Urinary bladder (tissue), 4 donors: Measurements from ENCODE around the gene RALGPS1. TPM values are rescaled to one million over a fixed set of nuclear protein-coding genes. Genes with fewer than 3 reads are reported as not detected.
"Not testable (repeated sequence)": the region's sequence is repeated elsewhere in the genome, so short reads cannot be mapped to it uniquely, and the experiment has no call there.

ENCODE experiments used
- DNase-seq: peaks from one replicate; pipeline ENCODE4 v3.0.0-alpha.2; 2015; ENCODE audit errors: extremely low spot score
- H3K27ac ChIP-seq: one replicate; pipeline ENCODE4 v1.5.1; 2013; ENCODE audit warnings: low read depth, mild to moderate bottlenecking, moderate library complexity
- H3K36me3 ChIP-seq: one replicate; pipeline ENCODE4 v1.6.1; 2013; ENCODE audit warnings: mild to moderate bottlenecking, moderate library complexity; ENCODE audit not compliant: insufficient read depth
- H3K4me1 ChIP-seq: one replicate; pipeline ENCODE4 v1.6.1; 2013; ENCODE audit warnings: mild to moderate bottlenecking, moderate library complexity; ENCODE audit not compliant: insufficient read depth
- H3K4me3 ChIP-seq: one replicate; pipeline ENCODE4 v1.5.1; 2013; ENCODE audit warnings: low read depth, low read length
- WGBS: extraction: QIAGEN DNeasy Blood & Tissue Kit; methylation state at CpG from one replicate; pipeline ENCODE4 v1.1.7; 2013; 5-methylcytosine and 5-hydroxymethylcytosine counted together
- polyA plus RNA-seq: library from polyadenylated mRNA; stranded (reverse); fragments of 200-250 nt; gene quantifications from one replicate; pipeline ENCODE4 v1.2.3, GENCODE V29; 2013
- total RNA-seq: library from RNA; depleted of rRNA; stranded (reverse); fragments of >200 nt; gene quantifications from one replicate; pipeline ENCODE4 v1.2.3, GENCODE V29; 2014
- donor health status: healthy with polysubstance abuse.
- donor health status: healthy.

The RALGPS1 gene
- total and polyA plus RNA-seq, 2 donors, result 8.9 to 21.8 TPM

DNA sequence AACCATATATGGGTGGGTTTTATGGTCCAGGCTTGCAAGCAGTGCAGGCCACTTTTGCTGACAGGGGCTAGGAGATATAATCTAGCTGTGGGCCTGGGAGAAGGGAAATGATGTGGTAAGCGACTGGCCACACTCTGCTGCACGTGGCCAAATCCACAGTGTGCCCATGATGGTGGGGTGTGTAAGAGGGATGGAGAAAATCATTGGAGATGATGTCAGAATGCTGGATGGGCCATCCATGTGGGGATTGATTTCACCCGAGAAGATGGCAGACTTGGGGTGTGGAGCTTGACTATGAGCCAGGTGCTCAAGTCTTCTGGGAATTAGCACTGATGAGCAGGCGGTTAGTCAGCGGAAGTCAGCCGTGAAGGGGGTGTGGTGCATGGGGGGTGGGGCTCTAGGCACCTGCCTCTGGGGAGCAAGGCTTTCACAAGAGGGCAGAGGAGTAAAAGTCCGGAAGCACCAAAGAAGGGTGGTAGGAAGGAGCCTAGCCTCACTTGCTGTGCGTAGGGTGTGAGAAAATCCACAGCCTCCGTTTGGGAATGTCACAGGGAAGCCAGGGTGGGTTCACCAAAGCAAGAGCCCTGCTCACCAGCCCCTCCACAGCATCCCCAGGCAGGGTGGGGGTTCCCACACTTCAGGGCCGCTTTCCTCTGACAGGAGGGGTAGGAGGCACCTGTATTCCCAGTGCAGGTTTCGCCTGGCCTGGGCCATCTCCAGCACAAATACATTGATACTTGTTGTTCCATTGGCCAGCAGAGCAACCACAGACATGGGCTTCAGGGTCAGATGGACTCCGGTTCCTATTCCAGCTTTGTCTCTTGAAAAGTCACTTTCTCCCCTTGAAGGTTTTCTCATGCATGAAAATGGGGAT lies 252.3 kb downstream of the RALGPS1 start:
- no peaks in the 10 kb centered on the region for H3K4me1 ChIP-seq
- WGBS, result 89% methylated on average over 12 of the region's 12 CpGs
- DNase-seq, result no peak
- no peak overlapping the region for H3K4me3 ChIP-seq
- no peaks in the 10 kb centered on the region for H3K36me3 ChIP-seq
- no peak overlapping the region for H3K27ac ChIP-seq

DNA sequence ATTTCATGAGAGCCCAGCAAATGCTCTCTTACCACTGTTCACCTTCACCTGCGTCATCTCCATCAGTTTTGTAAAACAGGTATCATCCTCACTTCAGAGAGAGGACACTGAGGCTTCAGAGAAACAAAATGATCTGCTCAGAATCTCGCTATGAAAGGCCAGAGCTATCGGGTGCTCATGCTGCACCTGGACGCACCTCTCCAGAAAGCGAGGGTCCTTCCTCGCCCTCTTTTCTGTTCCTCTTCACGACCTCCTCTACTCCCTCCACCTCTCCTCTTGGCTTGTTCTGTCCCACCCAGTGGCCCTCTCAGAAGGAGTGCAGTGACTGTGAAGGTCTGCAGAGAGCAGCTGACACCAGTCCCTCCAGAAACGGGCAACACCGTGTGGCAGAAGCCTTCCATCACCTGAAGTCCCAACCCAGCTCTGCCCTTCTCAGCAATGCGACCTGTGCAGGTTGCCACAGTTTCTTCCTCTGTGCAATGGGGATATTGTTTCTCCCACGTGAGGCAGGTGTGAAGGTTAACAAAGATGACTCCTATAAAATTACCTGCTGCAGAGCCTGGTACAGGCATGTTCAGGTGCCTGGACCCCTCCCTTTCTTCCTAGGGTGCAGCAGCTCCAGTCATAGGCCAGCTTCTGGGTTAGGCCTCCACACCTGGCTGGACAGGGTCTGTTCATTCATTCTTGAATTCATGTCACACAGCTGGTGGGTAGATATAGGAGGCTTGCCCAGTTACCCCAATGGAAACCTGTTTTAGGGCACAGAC lies 253.2 kb downstream of the RALGPS1 start:
- no peak for DNase-seq
- no peaks in the 10 kb centered on the region for H3K36me3 ChIP-seq
- H3K27ac ChIP-seq, result no peak overlapping the region
- H3K4me3 ChIP-seq, result no peak overlapping the region
- WGBS, result 96% methylated on average over 11 of the region's 11 CpGs
- H3K4me1 ChIP-seq, result no peaks in the 10 kb centered on the region

DNA sequence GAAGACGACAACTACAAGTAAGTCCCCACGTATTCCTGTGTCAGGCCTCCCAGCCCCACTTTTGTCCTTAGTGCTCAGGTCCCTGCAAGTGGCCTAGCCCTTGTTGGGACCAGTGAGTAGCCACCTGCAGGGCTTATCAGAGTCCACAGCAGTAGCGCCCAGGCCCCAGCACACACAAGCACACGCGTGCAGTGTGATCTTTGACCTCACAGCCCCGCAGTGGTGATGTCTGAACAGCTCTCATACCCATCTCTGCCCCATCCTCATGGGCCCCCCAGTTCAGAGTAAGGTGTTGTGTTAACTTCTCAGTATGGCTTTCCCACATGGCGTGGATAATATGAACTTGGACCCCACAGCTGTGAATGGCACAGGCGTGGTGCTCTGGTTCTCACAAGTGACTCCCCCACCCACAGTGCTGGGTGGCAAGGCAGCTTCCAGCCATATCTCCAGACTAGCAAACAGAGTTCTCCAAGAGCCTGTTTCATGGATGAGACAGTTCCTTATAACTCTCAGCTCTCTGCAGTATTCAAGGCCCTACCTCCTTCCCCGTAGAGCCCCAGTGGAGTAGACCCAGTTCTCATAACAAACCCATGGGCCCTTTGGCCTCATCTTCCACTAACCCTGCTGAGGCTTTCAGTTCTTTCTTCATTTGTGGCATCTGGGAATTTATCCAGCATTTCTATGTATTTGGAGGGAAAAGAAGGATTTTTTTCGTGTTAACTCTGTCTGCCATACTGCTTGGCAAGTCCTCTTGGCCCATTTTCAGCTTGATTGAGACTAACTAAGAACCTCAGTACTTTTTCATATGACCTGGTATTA lies 254.4 kb downstream of the RALGPS1 start:
- Histone ChIP-seq H3K4me3 (no peak overlapping the region), H3K4me1 (no peaks in the 10 kb centered on the region), H3K36me3 (no peaks in the 10 kb centered on the region), H3K27ac (no peak overlapping the region)
- no peak for DNase-seq
- WGBS, result 90% methylated on average over 10 of the region's 10 CpGs

DNA sequence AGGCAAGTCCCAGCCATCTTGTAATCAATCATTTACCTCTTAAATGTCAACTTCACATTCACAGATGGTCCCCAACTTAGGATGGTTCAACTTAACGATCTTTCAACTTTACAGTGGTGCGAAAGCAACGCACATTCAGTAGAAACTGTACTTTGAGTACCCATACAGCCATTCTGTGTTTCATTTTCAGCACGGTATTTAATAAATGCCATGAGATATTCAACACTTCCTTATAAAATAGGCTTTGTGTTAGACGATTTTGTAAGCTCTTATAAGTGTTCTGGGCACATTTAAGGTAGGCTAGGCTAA lies 254.9 kb downstream of the RALGPS1 start:
- Histone ChIP-seq H3K4me1 (no peaks in the 10 kb centered on the region), H3K4me3 (no peak overlapping the region), H3K36me3 (no peaks in the 10 kb centered on the region), H3K27ac (no peak overlapping the region)
- WGBS, result 55% methylated on average over 5 of the region's 5 CpGs
- DNase-seq, result no peak

DNA sequence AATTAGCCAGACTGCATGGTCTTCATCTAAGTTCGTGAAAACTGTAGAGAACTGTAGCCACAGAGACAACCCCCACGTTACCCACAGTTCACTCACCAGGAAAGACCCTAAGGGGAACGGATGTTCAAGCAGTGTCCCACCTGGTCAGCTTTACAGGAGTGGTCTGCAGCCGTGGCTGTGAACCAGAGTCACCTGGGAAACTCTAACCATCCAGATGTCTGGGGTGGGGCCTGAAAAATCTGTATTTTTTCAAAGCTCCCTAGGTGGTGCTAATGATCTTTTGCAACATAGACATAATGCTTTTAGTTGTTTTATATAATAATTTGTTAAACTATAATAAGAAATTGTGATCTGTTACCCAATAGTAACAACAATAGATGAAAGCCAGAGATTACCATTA lies 255.5 kb downstream of the RALGPS1 start:
- Histone ChIP-seq H3K4me3 (no peak overlapping the region), H3K36me3 (no peaks in the 10 kb centered on the region), H3K27ac (no peak overlapping the region), H3K4me1 (no peaks in the 10 kb centered on the region)
- no peak for DNase-seq
- WGBS, result 83% methylated on average over 4 of the region's 4 CpGs

DNA sequence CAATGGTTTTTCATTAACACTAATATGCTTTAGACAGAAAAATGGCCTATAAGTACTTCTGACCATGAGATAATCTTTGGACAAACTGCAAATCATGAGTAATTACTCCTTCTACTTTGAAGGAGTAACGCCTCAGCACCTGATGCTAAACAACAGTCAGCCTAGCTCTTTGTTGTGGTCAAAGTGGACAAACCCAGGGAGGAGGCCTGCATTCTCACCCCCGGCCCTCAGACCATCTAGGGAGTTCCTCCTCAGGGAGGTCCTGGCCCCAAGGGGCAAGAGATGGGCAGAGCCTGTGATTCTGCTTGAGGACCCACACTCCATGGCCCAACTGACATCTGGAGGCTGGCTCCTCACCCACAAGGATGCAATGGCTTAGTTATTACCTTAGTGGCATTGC lies 256.1 kb downstream of the RALGPS1 start:
- Histone ChIP-seq H3K36me3 (no peaks in the 10 kb centered on the region), H3K4me1 (no peaks in the 10 kb centered on the region), H3K27ac (no peak overlapping the region), H3K4me3 (no peak overlapping the region)
- 92% methylated on average over 2 of the region's 2 CpGs for WGBS
- DNase-seq, result no peak

DNA sequence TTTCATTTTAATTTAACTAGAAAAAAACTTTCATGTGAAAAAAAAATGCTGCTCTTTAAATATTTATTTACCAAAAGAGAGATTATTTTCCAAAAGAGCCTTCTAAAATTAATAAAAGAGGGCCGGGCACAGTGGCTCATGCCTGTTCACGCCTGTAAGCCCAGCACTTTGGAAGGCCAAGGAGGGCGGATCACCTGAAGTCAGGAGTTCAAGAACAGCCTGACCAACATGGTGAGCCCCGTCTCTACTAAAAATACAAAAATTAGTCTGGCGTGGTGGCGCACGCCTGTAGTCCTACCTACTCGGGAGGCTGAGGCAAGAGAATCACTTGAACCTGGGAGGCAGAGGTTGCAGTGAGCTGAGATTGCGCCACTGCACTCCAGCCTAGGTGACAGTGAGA lies 256.8 kb downstream of the RALGPS1 start:
- not testable (repeated sequence) for H3K4me3 ChIP-seq, H3K27ac ChIP-seq, DNase-seq, H3K4me1 ChIP-seq, H3K36me3 ChIP-seq
- WGBS, result 98% methylated on average over 9 of the region's 9 CpGs

DNA sequence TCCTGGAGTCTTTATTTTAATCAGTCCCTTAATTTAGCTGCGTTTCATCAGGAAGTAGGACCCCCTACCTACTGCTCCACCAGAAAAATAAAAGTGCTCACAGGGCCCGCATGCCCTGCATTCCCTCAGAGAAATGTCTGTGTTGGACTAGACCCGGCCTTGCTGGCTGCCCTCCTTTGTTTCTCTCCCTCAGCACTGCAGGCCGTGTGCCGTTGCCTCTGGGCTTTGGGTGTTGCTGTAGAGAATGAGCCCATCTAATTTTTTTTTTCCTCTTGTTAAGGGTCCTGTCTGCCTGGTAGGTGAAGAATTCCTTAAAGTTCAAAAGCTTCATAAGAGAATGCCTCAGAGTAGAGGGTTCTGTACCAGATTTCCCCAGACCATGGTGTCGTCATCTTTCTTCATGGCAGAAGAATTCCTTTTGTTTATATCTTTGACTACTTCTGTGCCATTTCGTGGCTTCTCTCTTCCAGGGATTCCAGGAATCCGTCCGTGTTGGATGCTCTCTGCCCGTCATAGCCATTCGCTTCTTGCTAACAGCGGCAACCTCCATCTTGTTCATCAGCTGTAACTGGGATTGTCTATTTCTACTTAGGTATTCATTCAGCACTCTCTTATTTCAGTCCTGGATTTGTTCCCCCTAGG lies 257.6 kb downstream of the RALGPS1 start:
- H3K27ac ChIP-seq, result no peak overlapping the region
- WGBS, result 59% methylated on average over 12 of the region's 12 CpGs
- H3K4me3 ChIP-seq, result no peak overlapping the region
- no peaks in the 10 kb centered on the region for H3K4me1 ChIP-seq
- H3K36me3 ChIP-seq, result no peaks in the 10 kb centered on the region
- DNase-seq, result no peak

DNA sequence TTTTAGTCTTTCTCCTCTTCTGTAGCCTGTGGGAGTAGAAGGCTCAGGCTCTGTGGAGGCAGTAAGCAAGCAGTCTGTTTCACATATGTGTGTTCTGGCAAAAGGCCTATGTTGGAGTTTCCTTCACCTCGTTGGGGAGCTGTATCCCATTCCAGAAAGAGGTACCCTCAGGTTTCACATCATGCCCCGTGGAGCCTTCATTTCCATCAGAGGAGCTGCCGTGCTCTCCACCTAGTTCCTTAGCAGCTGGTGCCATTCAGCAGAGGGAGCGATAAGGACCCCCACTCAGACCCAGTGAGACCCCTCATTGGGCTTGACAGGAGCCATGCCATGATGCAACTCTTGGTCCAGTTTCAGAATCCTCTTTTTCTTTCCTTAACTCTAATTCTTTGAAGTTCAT lies 258.5 kb downstream of the RALGPS1 start:
- Histone ChIP-seq H3K4me1 (no peaks in the 10 kb centered on the region), H3K36me3 (no peaks in the 10 kb centered on the region), H3K27ac (no peak overlapping the region), H3K4me3 (no peak overlapping the region)
- DNase-seq, result no peak
- WGBS, result 87% methylated on average over 4 of the region's 4 CpGs

DNA sequence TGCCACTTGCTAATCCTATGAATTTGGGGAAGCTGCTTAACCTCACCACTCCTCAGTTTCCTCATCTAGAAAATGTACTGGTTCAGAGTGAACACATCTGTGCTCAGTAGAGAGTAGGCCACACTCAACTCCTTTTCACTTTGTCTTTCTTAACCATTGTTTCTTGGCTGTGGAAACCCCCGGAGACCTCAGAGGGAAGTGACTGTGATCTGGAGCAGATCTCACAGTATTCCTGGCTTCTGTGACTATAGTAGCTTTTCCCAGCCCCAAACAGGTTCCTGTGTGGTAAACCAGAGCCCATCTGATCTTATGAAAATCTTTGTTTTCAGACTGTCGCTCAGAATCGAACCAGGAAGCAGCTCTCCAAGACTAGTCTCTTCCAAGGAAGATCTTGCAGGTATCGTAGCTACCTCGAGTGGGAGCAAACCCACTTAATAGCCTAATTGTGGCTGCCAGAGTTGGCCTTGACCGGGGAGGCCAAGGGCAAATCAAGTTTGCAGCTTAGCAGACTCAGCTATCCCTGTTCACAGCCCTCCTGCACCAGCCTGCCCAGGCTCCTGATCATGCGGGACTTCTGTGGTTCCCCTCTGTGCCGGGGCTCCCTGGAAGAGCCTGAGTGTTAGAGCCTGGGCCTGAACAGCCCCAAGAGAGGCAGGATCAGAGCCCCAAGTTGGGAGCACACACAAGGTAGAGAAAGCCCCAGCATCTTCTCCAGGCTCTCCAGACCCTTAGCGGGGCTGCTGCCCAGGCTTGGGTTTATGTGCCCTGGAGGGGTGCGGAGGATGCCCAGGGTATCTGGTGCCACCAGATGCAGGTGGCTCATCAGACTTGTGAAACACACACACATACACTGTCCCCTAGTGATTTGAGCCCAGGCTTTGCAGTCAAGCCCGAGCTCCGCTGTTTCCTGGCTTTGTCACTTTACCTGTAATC lies 260.1 kb downstream of the RALGPS1 start:
- DNase-seq, result no peak
- no peaks in the 10 kb centered on the region for H3K4me1 ChIP-seq
- WGBS, result 93% methylated on average over 12 of the region's 12 CpGs
- H3K27ac ChIP-seq, result no peak overlapping the region
- H3K4me3 ChIP-seq, result no peak overlapping the region
- H3K36me3 ChIP-seq, result no peaks in the 10 kb centered on the region

DNA sequence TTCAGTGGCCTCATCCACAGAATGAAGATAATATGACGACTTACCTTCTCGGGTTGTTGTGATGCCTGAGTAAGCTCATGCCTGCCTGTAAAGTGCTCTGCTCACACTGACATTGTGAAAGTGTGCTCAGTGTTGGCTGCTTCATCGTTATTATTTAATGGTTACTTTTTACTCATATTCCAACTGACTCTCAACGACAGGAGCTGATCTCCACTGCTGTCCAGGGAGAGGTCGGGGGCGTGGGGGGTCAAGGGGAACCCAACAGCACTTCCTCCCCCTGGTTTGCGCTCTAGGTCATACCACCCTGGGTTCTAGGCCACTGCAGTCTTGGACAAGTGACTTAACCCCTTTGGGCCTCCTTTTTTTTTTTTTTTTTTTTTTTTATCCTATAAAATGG lies 260.7 kb downstream of the RALGPS1 start:
- H3K4me3 ChIP-seq, result no peak overlapping the region
- H3K4me1 ChIP-seq, result no peaks in the 10 kb centered on the region
- WGBS, result 94% methylated on average over 7 of the region's 7 CpGs
- DNase-seq, result no peak
- H3K36me3 ChIP-seq, result no peaks in the 10 kb centered on the region
- H3K27ac ChIP-seq, result no peak overlapping the region

DNA sequence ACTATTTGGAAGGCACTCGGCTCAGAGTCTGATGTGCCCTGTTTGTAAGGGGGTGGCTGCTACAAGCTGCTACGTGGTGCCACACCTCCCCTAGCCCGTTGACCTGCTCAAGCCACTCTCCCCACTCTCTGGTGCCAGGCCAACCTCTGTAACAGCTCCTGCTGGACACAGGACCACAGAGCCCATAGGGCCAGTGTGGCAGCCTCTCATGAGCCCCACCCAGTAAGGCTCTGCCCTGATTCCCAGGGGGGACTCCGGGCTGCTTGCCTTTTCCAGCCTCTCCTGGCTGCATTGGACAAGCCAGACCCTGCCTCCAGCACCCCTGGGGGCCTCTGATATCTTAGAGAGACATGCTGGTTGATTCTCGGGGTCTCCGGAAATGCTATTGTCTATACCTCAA lies 261.2 kb downstream of the RALGPS1 start:
- H3K4me3 ChIP-seq, result no peak overlapping the region
- DNase-seq, result no peak
- WGBS, result 88% methylated on average over 6 of the region's 6 CpGs

More for the DNA sequence above, 261.2 kb downstream of the RALGPS1 start:
- Histone ChIP-seq H3K36me3 (no peaks in the 10 kb centered on the region), H3K27ac (no peak overlapping the region), H3K4me1 (no peaks in the 10 kb centered on the region)
